ENCODE measurements around the gene SYT6. TPM values are rescaled to one million over a fixed set of nuclear protein-coding genes. Genes with fewer than 3 reads are reported as not detected.
A peak's percentile ranks its signal among the peaks of the same experiment; 100 is the strongest.

Gene SYT6
- total RNA-seq, 1 experiment from 2014 or later: 66.0 TPM

- TF ChIP-seq EZH2 (IDR thresholded peaks at IDR 0.05; ENCODE audit: borderline replicate concordance, low read depth, low read length, poor library complexity, severe bottlenecking) (no peak), CTCF (conservative IDR thresholded peaks at IDR 0.05; ENCODE audit: low read depth, low read length) (no peak)
- Histone ChIP-seq H3K4me3 (ENCODE audit: low read depth, low read length, poor library complexity, severe bottlenecking) (no peak overlapping the region), H3K9me3 (ENCODE audit: low read depth, low read length, poor library complexity, severe bottlenecking) (no peaks in the 10 kb centered on the region), H3K27me3 (replicated peaks; ENCODE audit: insufficient read depth, low read depth, low read length, poor library complexity) (no peaks in the 10 kb centered on the region), H3K4me1 (ENCODE audit: insufficient read depth, low read length, poor library complexity, severe bottlenecking) (peaks cover 66% of the 10 kb centered on the region), H3K27ac (ENCODE audit: low read depth, low read length, poor library complexity, severe bottlenecking) (peak overlapping the region; percentile 64), H3K36me3 (ENCODE audit: insufficient read depth, low read length, poor library complexity, severe bottlenecking) (peaks cover 24% of the 10 kb centered on the region)
- peak; percentile 64 for DNase-seq (ENCODE audit: low spot score)
- CTCF ChIA-PET: no interaction called here
- no TSS peak for BruUV-seq (replicated peaks)
- intact Hi-C loops (cut with micrococcal nuclease; ENCODE audit: unreplicated experiment): no loop called here
- POLR2A ChIA-PET (ENCODE audit: low non-redundant PET): no interaction called here
These were observed 40.9 kb downstream of the SYT6 start for GRCh38 chr1:114112775-114113174.

DNA sequence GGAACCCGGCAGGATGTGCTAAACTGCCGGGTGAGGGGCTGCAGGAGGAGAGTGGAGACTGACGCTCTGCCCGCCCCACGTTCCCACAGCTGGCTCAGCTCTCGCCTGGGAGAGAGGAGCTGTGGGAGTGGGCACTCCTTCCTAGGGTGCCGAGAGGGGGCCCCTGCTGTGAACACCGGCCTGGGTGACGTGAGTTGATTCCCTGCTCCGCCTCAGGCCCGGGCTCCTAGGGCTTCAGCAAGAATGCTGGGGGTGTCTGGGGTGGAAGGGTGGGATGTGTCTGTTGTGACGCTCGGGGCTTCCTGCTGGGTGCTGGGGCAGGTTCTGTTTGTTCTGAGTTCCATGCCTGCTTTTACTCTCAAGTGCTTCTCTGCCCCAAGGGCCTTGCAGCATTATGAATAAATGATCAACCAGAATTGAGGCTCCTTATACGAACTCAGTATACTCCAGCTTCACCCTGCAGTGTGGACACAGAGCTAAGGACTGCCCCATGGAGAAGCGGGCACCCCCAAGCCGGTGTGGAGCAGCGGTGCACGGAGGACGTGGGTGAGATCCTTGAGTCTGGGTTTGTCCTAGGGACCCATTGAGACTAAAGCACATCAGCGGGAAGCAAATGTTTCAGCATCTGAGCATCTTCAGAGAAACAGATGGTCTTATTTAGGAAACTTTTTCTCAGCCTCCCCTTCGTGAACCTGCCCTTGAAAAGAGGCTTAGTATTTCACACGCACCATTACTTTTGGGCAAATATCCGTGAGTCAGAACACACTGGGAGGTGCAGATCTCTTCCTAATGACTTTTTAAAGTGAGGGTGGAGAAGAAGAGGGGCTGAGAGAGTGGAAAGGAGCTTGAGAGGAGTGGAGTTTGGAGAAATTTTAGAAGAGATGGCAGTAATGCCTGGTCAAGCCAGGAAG is 41.7 kb downstream of the SYT6 start:
- BruUV-seq (replicated peaks): no TSS peak
- POLR2A ChIA-PET (ENCODE audit: low non-redundant PET): no interaction called here
- no peak for TF ChIP-seq EZH2 (IDR thresholded peaks at IDR 0.05; ENCODE audit: borderline replicate concordance, low read depth, low read length, poor library complexity, severe bottlenecking)
- TF ChIP-seq CTCF (conservative IDR thresholded peaks at IDR 0.05; ENCODE audit: low read depth, low read length): no peak
- Histone ChIP-seq H3K27me3 (replicated peaks; ENCODE audit: insufficient read depth, low read depth, low read length, poor library complexity) (no peaks in the 10 kb centered on the region), H3K36me3 (ENCODE audit: insufficient read depth, low read length, poor library complexity, severe bottlenecking) (peaks cover 16% of the 10 kb centered on the region), H3K9me3 (ENCODE audit: low read depth, low read length, poor library complexity, severe bottlenecking) (no peaks in the 10 kb centered on the region), H3K4me1 (ENCODE audit: insufficient read depth, low read length, poor library complexity, severe bottlenecking) (peaks cover 70% of the 10 kb centered on the region), H3K27ac (ENCODE audit: low read depth, low read length, poor library complexity, severe bottlenecking) (peak overlapping the region; percentile 64), H3K4me3 (ENCODE audit: low read depth, low read length, poor library complexity, severe bottlenecking) (no peak overlapping the region)
- intact Hi-C loops (cut with micrococcal nuclease; ENCODE audit: unreplicated experiment): no loop called here
- DNase-seq (ENCODE audit: low spot score): peak; percentile 71
- CTCF ChIA-PET: no interaction called here

GRCh38 chr1:114109981-114110380 is 43.7 kb downstream of the SYT6 start:
- ChIA-PET CTCF (no interaction called here), POLR2A (ENCODE audit: low non-redundant PET) (interaction anchor here (0.6 kb wide), 1 partner anchor 75 kb away, joined by 3 read pairs; no protein-coding TSS in a partner anchor)
- no TSS peak for BruUV-seq (replicated peaks)
- TF ChIP-seq CTCF (conservative IDR thresholded peaks at IDR 0.05; ENCODE audit: low read depth, low read length): no peak
- TF ChIP-seq EZH2 (IDR thresholded peaks at IDR 0.05; ENCODE audit: borderline replicate concordance, low read depth, low read length, poor library complexity, severe bottlenecking): no peak
- no peak for DNase-seq (ENCODE audit: low spot score)
- intact Hi-C loops (cut with micrococcal nuclease; ENCODE audit: unreplicated experiment): no loop called here
- Histone ChIP-seq H3K9me3 (ENCODE audit: low read depth, low read length, poor library complexity, severe bottlenecking) (no peaks in the 10 kb centered on the region), H3K27me3 (replicated peaks; ENCODE audit: insufficient read depth, low read depth, low read length, poor library complexity) (no peaks in the 10 kb centered on the region), H3K36me3 (ENCODE audit: insufficient read depth, low read length, poor library complexity, severe bottlenecking) (peaks cover 13% of the 10 kb centered on the region), H3K4me1 (ENCODE audit: insufficient read depth, low read length, poor library complexity, severe bottlenecking) (peaks cover 83% of the 10 kb centered on the region), H3K27ac (ENCODE audit: low read depth, low read length, poor library complexity, severe bottlenecking) (peak overlapping the region; percentile 40), H3K4me3 (ENCODE audit: low read depth, low read length, poor library complexity, severe bottlenecking) (no peak overlapping the region)
